Retinal pigment epithelial cell (primary cell): ENCODE measurements around the gene PLD6.

ENCODE experiments used
- DNase-seq: peaks from one replicate; pipeline ENCODE4 v3.0.0-alpha.2; 2010; ENCODE audit warnings: low read depth
- H3K4me3 ChIP-seq: 2 replicates; pipeline ENCODE4 v1.5.1; 2011; ENCODE audit warnings: mild to moderate bottlenecking, low read length, control low read depth, moderate library complexity
- CTCF ChIP-seq: conservative IDR thresholded peaks from 2 replicates; pipeline ENCODE4 v1.5.1; 2011; ENCODE audit warnings: low read depth, low read length, control low read depth, inconsistent platforms

Gene PLD6

GRCh38 chr17:17170346-17170985, 35.7 kb downstream of the PLD6 start:
- no peak overlapping the region for H3K4me3 ChIP-seq
- no peak for DNase-seq
- no peak for TF ChIP-seq CTCF

DNA sequence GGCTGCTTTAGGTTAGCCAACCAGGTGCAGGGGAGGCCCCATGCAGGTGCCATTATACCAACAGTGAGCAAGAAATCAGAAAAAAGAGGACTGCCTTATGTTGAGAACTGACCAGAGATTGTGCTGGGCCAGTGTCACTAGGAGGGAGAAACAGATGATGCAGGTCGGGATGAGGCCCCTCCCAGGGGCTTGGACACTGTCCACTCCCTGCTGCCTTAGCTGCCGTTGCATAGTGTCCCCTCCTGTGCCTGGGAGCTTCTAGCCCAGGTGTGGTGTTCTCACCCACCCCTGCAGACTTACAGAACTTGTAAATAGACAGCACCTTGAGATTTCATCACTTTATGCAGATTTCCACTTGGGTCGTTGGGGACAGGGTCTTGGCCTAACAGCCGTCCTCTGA, 36.7 kb downstream of the PLD6 start:
- DNase-seq: no peak
- TF ChIP-seq CTCF: no peak
- no peak overlapping the region for H3K4me3 ChIP-seq

DNA sequence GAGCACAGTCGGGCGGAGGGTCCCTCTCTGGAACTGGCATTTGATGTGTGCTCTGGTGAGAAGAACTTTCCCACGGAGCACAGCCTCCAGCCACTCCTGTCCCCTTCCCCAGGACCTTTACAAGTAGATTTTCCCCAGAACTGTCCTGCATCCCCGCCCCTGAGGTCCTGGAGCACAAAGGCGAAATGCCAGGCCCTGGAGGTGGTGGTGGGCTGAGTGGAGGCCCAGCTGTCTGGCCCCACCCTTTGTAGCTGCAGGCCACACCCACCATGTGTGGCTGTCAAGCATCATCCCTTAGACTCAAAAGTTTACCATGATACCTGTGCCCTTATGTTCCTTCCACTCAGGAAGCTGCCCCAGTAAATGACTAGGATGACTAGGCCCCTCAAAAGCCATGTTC, 37.7 kb downstream of the PLD6 start:
- no peak for TF ChIP-seq CTCF
- no peak for DNase-seq
- no peak overlapping the region for H3K4me3 ChIP-seq

DNA sequence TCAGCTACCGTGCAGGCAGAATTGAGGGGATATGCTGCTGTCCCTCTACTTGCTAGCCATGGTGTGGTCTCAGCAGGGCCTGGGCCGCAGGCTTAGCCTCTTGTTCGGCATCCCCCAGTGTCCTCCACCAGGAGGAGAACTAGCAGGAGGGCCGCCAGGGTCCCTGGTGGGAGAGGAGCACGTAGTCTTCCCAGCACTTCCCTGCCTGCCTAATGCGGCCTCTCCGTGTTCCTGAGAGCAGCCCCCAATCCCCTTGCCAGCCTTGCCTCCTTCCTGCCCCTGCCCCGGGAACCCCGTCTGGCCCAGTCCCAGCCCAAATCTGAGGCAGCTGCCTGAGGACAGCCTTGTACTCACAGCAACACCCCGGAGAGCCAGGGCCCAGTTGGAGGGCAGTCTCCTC, 38.1 kb downstream of the PLD6 start:
- no peak for TF ChIP-seq CTCF
- no peak for DNase-seq
- H3K4me3 ChIP-seq: no peak overlapping the region

- no peak for TF ChIP-seq CTCF
- no peak for DNase-seq
- no peak overlapping the region for H3K4me3 ChIP-seq
These were observed 38.8 kb downstream of the PLD6 start for GRCh38 chr17:17167356-17167755.

DNA sequence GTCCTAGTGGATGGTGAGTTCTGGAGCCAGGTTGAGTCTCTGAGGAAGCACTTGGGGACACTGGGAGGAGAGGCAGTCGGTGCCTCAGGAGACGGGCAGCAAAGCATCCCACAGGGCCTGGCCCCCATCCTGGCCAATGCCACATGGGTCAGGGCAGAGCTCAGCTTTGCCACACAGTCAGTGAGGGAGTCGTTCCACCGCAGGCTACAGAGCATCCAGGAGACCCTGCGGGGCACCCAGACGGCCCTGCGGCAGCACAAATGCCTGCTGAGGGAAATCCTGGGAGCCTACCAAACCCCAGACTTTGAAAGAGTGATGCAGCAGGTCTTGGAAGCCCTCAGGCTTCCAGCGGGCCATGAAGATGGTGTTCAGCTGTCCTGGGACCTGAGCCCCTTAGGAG, 39.7 kb downstream of the PLD6 start:
- DNase-seq: no peak
- no peak for TF ChIP-seq CTCF
- no peak overlapping the region for H3K4me3 ChIP-seq

DNA sequence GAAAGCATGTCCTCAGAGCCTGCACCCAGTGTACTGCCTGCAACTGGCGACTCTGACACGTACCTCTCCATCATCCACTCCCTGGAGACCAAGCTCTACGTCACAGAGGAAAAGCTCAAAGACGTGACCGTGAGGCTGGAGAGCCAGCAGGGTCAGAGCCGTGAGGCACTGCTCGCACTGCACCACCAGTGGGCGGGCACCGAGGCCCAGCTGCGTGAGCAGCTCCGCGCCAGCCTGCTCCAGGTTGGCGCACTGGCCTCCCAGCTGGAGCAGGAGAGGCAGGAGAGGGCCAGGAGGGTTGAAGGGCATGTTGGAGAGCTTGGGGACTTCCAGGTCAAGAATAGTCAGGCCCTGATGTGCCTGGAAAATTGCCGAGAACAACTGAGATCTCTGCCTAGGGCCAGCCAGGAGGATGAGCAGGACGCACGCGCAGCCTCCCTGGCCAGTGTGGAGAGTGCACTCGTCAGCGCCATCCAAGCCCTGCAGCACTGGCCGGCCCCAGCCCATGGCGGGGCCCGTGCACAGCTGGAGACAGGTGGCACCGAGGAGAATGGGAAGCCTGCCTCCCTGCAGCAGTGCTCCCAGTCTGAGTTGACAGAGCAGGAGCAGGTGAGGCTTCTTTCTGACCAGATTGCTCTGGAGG, 40.3 kb downstream of the PLD6 start:
- H3K4me3 ChIP-seq: no peak overlapping the region
- no peak for TF ChIP-seq CTCF
- DNase-seq: no peak
